Esophagus muscularis mucosa (tissue), 4 donors: Measurements from ENCODE around the gene TSPAN31.

ENCODE experiments used
- CTCF ChIP-seq, 3 experiments: fragments of 200-600 bp in 2 of 3; fragments of 450-650 bp in 1 of 3; sonication (generic) in 2 of 3; IDR thresholded peaks; one replicate each; pipeline ENCODE4 v1.5.1; 2017 to 2019; ENCODE audit warnings: antibody characterized with exemption in 3 of 3, mild to moderate bottlenecking in 2 of 3, moderate library complexity in 1 of 3
- EP300 ChIP-seq: sonication (generic); formaldehyde crosslinking; IDR thresholded peaks from one replicate; pipeline ENCODE4 v1.6.1; 2017; ENCODE audit warnings: antibody characterized with exemption
- POLR2A ChIP-seq: fragments of 450-650 bp; IDR thresholded peaks from one replicate; pipeline ENCODE4 v1.6.1; 2017; ENCODE audit warnings: antibody characterized with exemption, moderate library complexity, mild to moderate bottlenecking, low read depth
- POLR2AphosphoS5 ChIP-seq, 2 donors: sonication (generic); formaldehyde crosslinking; IDR thresholded peaks; one replicate each; pipeline ENCODE4 v1.6.1; 2017; ENCODE audit warnings: antibody characterized with exemption in 2 of 2

GRCh38 chr12:57766464-57767304 lies 21.8 kb downstream of the TSPAN31 start, which contains the start of gene CYP27B1:
- TF ChIP-seq POLR2A (no peak), EP300 (no peak), CTCF (IDR thresholded peaks at IDR 0.05) (no peak), POLR2AphosphoS5 (IDR thresholded peaks at IDR 0.05) (no peak)
